ENCODE results near the gene TXN2.

GRCh38 chr22:36431977-36432376, 49.5 kb downstream of the TXN2 start:
- TF ChIP-seq CTCF (conservative IDR thresholded peaks at IDR 0.05): no peak
- no peak for TF ChIP-seq EZH2 (IDR thresholded peaks at IDR 0.05; ENCODE audit: low read depth)
